BLaER1 (cell line): ENCODE data around the gene FBXL5.
A peak's percentile ranks its signal among the peaks of the same experiment; 100 is the strongest.
"Not testable (repeated sequence)": the region's sequence is repeated elsewhere in the genome, so short reads cannot be mapped to it uniquely, and the experiment has no call there.

Source experiments
- H3K27ac ChIP-seq: shearing (Covaris generic); formaldehyde crosslinking; 2 replicates; pipeline ENCODE4 v1.8.1; 2022
- H3K27me3 ChIP-seq: shearing (Covaris generic); formaldehyde crosslinking; 2 replicates; pipeline ENCODE4 v1.8.1; 2022
- H3K36me3 ChIP-seq: shearing (Covaris generic); formaldehyde crosslinking; 2 replicates; pipeline ENCODE4 v1.8.1; 2022
- H3K4me1 ChIP-seq: shearing (Covaris generic); formaldehyde crosslinking; 2 replicates; pipeline ENCODE4 v1.8.1; 2022
- H3K4me2 ChIP-seq: shearing (Covaris generic); formaldehyde crosslinking; 2 replicates; pipeline ENCODE4 v1.8.1; 2022
- H3K4me3 ChIP-seq: shearing (Covaris generic); formaldehyde crosslinking; 2 replicates; pipeline ENCODE4 v1.8.1; 2022
- H3K9ac ChIP-seq: shearing (Covaris generic); formaldehyde crosslinking; 2 replicates; pipeline ENCODE4 v1.8.1; 2022
- H3K9me3 ChIP-seq: shearing (Covaris generic); formaldehyde crosslinking; 2 replicates; pipeline ENCODE4 v1.8.1; 2022
- H4K20me1 ChIP-seq: shearing (Covaris generic); formaldehyde crosslinking; 2 replicates; pipeline ENCODE4 v1.8.1; 2022
- Cebpa-rat ChIP-seq: shearing (Covaris generic); IDR thresholded peaks from 2 replicates; pipeline ENCODE4 v1.8.1; 2022

FBXL5 gene

DNA sequence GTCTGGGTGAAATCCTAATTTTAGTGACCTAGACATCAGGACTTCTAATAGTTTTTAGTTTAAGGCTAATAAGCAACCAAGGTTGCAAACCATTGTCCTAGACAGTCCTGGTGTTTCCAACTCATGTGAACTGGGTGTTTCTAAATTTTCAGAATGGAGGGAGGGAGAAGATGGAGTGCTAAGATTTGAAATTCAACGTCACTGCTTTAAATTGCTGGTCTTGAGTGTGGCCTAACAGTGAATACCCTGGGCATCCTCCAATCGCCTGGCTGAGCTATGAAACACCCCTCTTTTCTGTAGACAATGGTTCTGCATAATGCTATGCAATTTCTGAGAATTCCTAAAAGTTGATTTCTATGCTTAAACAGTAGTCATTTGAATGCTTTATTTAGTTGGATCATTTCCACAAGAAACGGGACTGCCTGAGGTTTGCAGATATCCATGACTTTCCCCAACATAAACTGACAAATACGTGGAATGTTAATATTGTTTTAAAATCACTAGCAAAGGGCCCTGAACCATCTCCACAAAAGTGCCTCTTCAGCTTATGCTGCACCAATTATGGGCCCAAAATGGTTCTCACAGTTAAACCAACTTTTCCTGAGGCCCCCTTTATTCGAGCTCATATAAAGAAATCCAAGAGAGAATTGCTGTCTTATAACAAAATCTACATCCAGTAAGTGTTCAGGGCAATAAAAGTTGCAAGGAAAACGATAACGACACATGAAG is 1.1 kb downstream of the FBXL5 start:
- no peak for TF ChIP-seq Cebpa-rat
- Histone ChIP-seq H3K27ac (peak overlapping the region; percentile 98), H4K20me1 (peaks cover 56% of the 10 kb centered on the region), H3K36me3 (0 out of 2 replicates have a peak, but pooled peaks cover 6% of the 10 kb centered on the region), H3K4me1 (peaks cover 57% of the 10 kb centered on the region), H3K27me3 (no peaks in the 10 kb centered on the region), H3K4me2 (peak overlapping the region; percentile 83), H3K9ac (peak overlapping the region; percentile 90), H3K4me3 (peak overlapping the region; percentile 93), H3K9me3 (no peaks in the 10 kb centered on the region; the same call in 1 of the 2 replicates)

DNA sequence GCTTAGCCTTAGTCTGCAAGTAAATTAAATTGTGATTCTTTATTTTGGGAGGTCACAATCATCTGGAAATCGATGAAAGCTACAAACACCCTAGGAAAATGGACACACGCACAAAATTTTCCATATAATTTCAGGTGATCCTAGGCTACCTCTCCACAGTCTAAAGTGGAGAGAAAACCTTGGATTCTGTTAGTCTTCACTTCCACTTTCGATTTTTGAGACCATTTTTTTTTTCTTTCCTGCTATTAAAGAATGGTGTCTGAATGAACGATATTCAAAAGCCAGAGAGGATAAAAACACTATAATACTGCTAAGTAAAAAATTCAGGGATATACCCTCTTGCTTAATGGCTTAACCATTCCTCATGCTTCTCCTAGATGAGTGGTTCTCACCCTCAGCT is 1.7 kb downstream of the FBXL5 start:
- H3K27me3 ChIP-seq, result no peaks in the 10 kb centered on the region
- no peaks in the 10 kb centered on the region; the same call in 1 of the 2 replicates for H3K9me3 ChIP-seq
- peak overlapping the region; percentile 93 for H3K4me3 ChIP-seq
- H4K20me1 ChIP-seq, result peaks cover 62% of the 10 kb centered on the region
- TF ChIP-seq Cebpa-rat, result no peak
- H3K4me1 ChIP-seq, result peaks cover 57% of the 10 kb centered on the region
- H3K27ac ChIP-seq, result peak overlapping the region; percentile 98
- peak overlapping the region; percentile 83 for H3K4me2 ChIP-seq
- peak overlapping the region; percentile 90 for H3K9ac ChIP-seq
- 0 out of 2 replicates have a peak, but pooled peaks cover 5% of the 10 kb centered on the region for H3K36me3 ChIP-seq

DNA sequence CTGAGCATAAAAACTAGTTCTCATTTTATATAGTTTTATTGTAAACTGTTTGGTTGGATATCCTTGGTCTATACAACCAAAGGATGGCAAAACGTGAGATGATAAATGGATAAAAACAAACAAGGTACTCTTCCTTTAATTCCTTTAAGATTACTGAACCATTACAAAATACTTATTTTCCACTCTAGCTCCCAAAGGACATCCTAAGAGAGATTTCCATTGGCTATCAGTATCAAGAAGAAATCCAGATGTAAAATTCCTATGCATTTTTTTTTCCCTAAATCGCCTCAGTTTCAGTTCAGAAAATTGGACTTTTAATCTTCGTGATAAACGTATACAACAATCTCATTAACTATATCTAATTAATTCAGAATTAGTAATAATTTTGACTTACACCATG is 2.3 kb downstream of the FBXL5 start:
- peak overlapping the region; percentile 93 for H3K4me3 ChIP-seq
- peaks cover 57% of the 10 kb centered on the region for H3K4me1 ChIP-seq
- peak overlapping the region; percentile 90; the same call in 1 of the 2 replicates for H3K9ac ChIP-seq
- H3K4me2 ChIP-seq, result peak overlapping the region; percentile 83
- H3K36me3 ChIP-seq, result peaks cover 5% of the 10 kb centered on the region; the same call in 1 of the 2 replicates
- no peak overlapping the region for H3K27ac ChIP-seq
- no peak for TF ChIP-seq Cebpa-rat
- no peaks in the 10 kb centered on the region; the same call in 1 of the 2 replicates for H3K9me3 ChIP-seq
- H4K20me1 ChIP-seq, result peaks cover 68% of the 10 kb centered on the region
- no peaks in the 10 kb centered on the region for H3K27me3 ChIP-seq

DNA sequence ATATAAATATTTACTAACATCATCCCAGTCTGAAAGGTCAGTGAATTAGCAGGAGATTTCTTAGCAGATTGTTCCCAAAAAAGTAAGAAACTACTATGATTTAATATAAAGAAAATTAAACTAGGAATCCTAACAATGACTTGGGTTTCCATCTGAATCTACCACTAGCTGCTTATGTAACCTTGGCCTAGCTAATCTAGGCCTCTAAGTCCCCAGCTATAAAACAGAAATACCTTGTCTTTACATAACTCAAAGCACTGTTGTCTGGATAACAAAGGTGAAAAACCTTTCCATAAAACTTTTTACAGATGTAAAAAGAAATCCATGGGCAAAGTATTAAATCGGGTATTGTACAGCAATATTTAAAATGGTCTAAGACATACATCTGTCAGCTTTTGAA is 3.0 kb downstream of the FBXL5 start:
- Histone ChIP-seq H4K20me1 (peaks cover 74% of the 10 kb centered on the region), H3K27me3 (no peaks in the 10 kb centered on the region), H3K4me1 (peaks cover 56% of the 10 kb centered on the region), H3K9ac (no peak overlapping the region), H3K9me3 (no peaks in the 10 kb centered on the region; the same call in 1 of the 2 replicates), H3K27ac (no peak overlapping the region), H3K4me2 (peak overlapping the region; percentile 83), H3K4me3 (no peak overlapping the region; the same call in 1 of the 2 replicates), H3K36me3 (peaks cover 8% of the 10 kb centered on the region; the same call in 1 of the 2 replicates)
- TF ChIP-seq Cebpa-rat, result no peak

DNA sequence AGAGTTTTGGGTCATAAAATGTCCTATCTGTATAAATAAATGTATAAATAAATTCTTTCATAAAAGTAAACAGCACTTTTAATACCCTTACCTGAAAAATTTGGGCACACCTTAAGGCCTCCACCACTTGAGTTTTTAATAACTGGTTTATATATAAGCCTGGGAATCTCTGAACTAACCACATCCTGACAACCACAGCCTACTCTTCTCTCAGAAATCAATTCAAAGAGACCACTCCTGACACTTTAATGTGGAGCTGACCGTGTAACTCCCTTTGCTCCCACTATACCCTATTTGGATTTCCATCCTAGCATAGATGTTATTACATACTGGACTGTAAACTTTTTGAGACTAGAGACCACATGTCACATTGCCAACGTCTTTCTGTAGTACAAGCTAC is 3.5 kb downstream of the FBXL5 start:
- Histone ChIP-seq H3K27ac (no peak overlapping the region), H3K4me1 (peaks cover 51% of the 10 kb centered on the region), H4K20me1 (peaks cover 79% of the 10 kb centered on the region), H3K27me3 (no peaks in the 10 kb centered on the region), H3K9ac (no peak overlapping the region), H3K4me2 (peak overlapping the region; percentile 83), H3K4me3 (peak overlapping the region; percentile 32; the same call in 1 of the 2 replicates), H3K36me3 (peaks cover 8% of the 10 kb centered on the region; the same call in 1 of the 2 replicates), H3K9me3 (no peaks in the 10 kb centered on the region; the same call in 1 of the 2 replicates)
- TF ChIP-seq Cebpa-rat, result no peak

DNA sequence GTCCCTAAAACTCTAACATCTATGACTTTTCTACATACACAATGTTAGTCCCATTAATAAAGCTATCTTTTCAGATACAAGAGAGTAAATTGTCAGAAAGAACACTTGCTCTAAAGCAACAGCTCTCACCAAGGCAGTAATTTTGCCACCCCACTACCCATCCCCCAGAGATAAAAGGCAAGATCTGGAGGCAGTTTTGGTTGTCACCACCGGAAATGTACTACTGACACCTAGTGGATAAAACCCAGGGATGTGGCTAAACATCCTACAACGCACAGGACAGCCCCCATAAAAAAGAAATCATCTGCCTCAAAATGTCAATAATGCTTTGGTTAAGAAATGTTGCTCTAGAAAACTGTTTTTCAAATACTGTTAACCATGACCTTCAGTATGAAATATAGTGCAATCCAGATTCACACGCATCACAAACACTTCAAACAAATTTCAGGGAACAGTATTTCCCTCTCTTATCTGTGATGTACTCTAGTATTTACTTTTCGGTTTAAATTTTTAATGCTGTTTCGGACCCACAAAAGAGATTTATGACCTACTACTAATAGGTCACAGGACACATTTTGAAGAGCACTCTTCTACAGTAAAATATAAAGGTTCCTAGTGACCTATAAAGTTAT is 5.1 kb downstream of the FBXL5 start:
- H3K9ac ChIP-seq, result no peak overlapping the region
- no peaks in the 10 kb centered on the region; the same call in 1 of the 2 replicates for H3K9me3 ChIP-seq
- peak overlapping the region; percentile 83; the same call in 1 of the 2 replicates for H3K4me2 ChIP-seq
- H3K4me1 ChIP-seq, result peaks cover 40% of the 10 kb centered on the region
- no peak overlapping the region for H3K4me3 ChIP-seq
- H4K20me1 ChIP-seq, result peaks cover 94% of the 10 kb centered on the region
- H3K27ac ChIP-seq, result no peak overlapping the region
- peaks cover 8% of the 10 kb centered on the region; the same call in 1 of the 2 replicates for H3K36me3 ChIP-seq
- H3K27me3 ChIP-seq, result no peaks in the 10 kb centered on the region
- TF ChIP-seq Cebpa-rat, result no peak

DNA sequence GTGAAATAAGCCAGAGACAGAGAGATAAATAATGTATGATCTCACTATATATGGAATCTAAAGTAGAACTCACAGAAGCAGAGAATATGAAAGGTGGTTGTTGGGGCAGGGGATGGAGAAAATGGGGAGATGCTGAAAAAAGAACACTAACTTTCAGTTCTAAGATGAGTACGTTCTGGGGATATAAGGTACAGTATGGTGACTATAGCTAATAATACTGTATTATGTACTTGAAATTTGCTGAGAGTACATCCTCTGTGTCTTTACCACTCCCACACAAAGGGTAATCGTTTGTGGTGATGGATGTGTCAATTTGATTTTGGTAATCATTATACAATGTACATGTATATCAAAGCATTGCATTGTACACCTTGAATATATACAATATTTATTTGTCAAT is 6.6 kb downstream of the FBXL5 start:
- Histone ChIP-seq H3K27ac (no peak overlapping the region), H3K4me2 (no peak overlapping the region), H3K9ac (no peak overlapping the region), H3K9me3 (no peaks in the 10 kb centered on the region; the same call in 1 of the 2 replicates), H3K27me3 (no peaks in the 10 kb centered on the region), H4K20me1 (peaks cover 97% of the 10 kb centered on the region), H3K36me3 (peaks cover 18% of the 10 kb centered on the region; the same call in 1 of the 2 replicates), H3K4me1 (peaks cover 37% of the 10 kb centered on the region), H3K4me3 (no peak overlapping the region)
- TF ChIP-seq Cebpa-rat, result no peak

DNA sequence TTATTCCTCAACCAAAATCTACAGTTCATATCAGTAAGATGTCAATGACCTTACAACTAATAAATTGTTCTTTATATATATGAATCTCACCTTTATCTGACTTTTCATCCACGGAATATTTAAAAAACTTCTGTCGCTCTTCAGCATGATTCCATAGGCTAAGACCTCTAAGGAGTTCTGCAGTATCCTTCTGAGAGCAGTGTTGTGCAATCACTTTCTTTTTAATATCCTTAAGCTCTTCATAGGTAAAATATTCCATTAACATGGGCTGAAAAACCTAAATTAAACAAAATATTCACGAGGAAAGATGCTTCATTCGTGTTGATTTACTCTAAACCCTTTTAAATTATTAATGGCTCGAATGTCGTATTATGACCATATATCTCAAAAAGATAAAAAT is 16.7 kb downstream of the FBXL5 start:
- peaks cover 8% of the 10 kb centered on the region for H3K9me3 ChIP-seq
- H3K27me3 ChIP-seq, result no peaks in the 10 kb centered on the region
- no peak overlapping the region for H3K4me2 ChIP-seq
- no peak overlapping the region for H3K4me3 ChIP-seq
- TF ChIP-seq Cebpa-rat, result peak; percentile 16; the same call in 1 of the 2 replicates
- no peak overlapping the region for H3K27ac ChIP-seq
- H4K20me1 ChIP-seq, result peaks cover 27% of the 10 kb centered on the region
- H3K4me1 ChIP-seq, result no peaks in the 10 kb centered on the region
- H3K9ac ChIP-seq, result no peak overlapping the region
- peaks cover 75% of the 10 kb centered on the region for H3K36me3 ChIP-seq

DNA sequence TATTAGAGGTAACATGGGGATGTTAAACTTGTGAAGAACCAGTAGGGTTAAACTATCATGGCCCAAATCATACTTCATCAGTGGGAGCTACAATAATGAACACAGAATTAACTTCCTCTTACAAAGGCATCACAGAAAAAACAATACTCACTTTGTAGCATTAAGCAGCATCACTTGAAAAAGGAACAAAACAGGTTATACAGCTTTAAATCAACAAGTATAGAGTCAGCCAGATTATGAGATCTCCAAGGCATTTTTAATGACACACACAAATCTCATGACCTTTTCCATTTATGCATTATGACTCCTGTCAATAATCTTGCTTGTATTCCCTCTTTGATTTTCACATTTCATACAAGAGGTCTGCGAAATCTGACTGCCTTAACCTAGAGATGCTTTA is 18.3 kb downstream of the FBXL5 start:
- H3K27ac ChIP-seq, result no peak overlapping the region
- H3K4me2 ChIP-seq, result no peak overlapping the region
- H3K9ac ChIP-seq, result no peak overlapping the region
- H3K9me3 ChIP-seq, result peaks cover 15% of the 10 kb centered on the region
- peaks cover 11% of the 10 kb centered on the region for H4K20me1 ChIP-seq
- H3K4me3 ChIP-seq, result no peak overlapping the region
- H3K36me3 ChIP-seq, result peaks cover 79% of the 10 kb centered on the region
- no peak for TF ChIP-seq Cebpa-rat
- no peaks in the 10 kb centered on the region for H3K4me1 ChIP-seq
- H3K27me3 ChIP-seq, result no peaks in the 10 kb centered on the region

DNA sequence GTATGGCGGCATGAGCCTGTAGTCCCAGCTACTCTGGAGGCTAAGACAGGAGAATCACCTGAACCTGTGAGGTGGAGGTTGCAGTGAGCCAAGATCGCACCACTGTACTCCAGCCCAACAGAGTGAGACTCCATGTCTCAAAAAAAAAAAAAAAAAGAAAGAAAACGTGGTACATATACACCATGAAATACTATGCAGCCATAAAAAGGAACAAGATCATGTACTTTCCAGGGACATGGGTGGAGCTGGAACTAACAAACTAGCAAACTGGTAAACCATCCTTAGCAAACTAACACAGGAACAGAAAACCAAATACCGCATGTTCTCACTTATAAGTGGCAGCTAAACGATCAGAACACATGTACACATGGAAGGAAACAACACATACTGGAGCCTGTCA is 37.8 kb downstream of the FBXL5 start:
- H3K9ac ChIP-seq, H3K27ac ChIP-seq, H3K4me3 ChIP-seq, H3K27me3 ChIP-seq, H3K4me2 ChIP-seq: not testable (repeated sequence)
- Histone ChIP-seq H3K4me1 (peaks cover 11% of the 10 kb centered on the region; the same call in 1 of the 2 replicates), H3K36me3 (peaks cover 93% of the 10 kb centered on the region), H4K20me1 (peaks cover 41% of the 10 kb centered on the region), H3K9me3 (peaks cover 83% of the 10 kb centered on the region)

DNA sequence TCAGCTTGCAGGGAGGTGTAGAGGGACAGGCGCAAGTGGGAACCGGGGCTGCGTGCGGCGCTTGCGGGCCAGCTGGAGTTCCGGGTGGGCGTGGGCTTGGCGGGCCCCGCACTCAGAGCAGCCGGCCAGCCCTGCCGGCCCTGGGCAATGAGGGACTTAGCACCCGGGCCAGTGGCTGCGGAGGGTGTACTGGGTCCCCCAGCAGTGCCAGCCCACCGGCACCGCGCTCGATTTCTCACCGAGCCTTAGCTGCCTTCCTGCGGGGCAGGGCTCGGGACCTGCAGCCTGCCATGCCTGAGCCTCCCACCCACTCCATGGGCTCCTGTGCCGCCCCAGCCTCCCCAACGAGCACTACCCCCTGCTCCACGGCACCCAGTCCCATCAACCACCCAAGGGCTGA is 40.3 kb downstream of the FBXL5 start:
- H3K4me3 ChIP-seq, result not testable (repeated sequence)
- H3K4me1 ChIP-seq, result peaks cover 11% of the 10 kb centered on the region; the same call in 1 of the 2 replicates

More for the DNA sequence above, 40.3 kb downstream of the FBXL5 start:
- H3K4me2 ChIP-seq, H3K27me3 ChIP-seq, H3K27ac ChIP-seq, H3K9ac ChIP-seq: not testable (repeated sequence)
- Histone ChIP-seq H3K36me3 (peaks cover 78% of the 10 kb centered on the region), H4K20me1 (peaks cover 45% of the 10 kb centered on the region), H3K9me3 (peaks cover 59% of the 10 kb centered on the region)
